ENCODE data around the gene SLC24A3.

The SLC24A3 gene

DNA sequence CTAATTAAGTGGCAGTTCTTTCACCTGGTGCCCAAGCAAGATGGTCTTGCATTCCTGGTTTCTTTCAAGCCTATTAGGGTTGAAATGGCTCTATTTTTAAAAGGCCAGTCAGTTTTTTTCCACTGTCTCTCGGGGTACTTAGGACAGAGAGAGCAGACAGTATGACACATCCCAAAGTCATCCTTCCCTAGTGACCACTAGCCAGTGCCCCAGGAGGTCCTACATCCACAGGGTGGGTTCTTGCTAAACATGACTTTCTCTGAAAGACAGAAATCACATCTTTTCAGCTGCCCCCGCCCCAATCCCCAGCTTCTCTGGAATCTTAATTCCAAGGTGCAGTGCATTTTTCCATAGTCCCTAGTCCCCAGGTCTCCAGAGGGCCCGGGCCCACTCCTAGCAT, 192.4 kb downstream of the SLC24A3 start:
- TF ChIP-seq CTCF (IDR thresholded peaks at IDR 0.05; ENCODE audit: borderline replicate concordance, insufficient read depth, low read depth, low read length): no peak
- no peak overlapping the region for H3K4me3 ChIP-seq (ENCODE audit: low read depth, low read length)

GRCh38 chr20:19405958-19406357, 193.5 kb downstream of the SLC24A3 start:
- TF ChIP-seq CTCF (IDR thresholded peaks at IDR 0.05; ENCODE audit: borderline replicate concordance, insufficient read depth, low read depth, low read length): no peak
- H3K4me3 ChIP-seq (ENCODE audit: low read depth, low read length): no peak overlapping the region

DNA sequence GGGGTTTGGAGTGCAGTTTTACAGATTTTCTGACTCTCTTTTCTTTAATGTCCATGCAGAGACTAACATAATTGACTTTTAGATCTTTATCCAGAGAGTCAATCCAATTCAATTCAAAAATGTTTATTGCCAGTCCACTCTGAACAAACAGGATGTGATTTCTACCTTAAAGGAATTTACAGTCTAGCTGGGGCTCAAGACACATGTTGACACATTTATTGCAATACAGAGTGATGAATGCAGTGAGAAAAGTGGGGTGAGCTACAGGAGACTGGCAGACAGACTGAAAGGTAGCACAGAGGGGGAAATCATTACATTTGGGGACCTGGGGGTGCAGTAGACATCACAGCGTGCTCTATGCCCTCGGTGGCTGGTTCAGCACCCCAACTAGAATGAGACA, 193.9 kb downstream of the SLC24A3 start:
- no peak overlapping the region for H3K4me3 ChIP-seq (ENCODE audit: low read depth, low read length)
- no peak for TF ChIP-seq CTCF (IDR thresholded peaks at IDR 0.05; ENCODE audit: borderline replicate concordance, insufficient read depth, low read depth, low read length)

DNA sequence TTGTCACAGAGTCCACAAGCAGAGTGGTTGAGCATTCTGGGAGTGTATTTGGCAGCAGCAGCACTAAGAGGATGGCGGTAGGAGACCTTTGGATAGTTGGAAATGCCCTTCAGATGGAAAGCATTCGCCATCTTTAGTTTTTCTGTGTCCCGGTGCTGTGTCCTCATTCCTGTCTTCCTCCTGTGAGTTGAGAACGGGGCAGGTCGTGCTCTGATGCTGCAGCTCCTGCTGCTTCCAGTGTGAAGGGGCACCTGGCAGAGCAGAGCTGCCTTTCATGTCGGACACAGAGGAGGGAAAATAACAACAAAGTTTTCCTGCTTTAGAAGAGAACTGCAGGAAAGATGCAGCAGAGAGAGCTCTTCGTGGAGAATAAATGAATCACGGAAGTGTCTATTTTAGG, 194.8 kb downstream of the SLC24A3 start:
- no peak for TF ChIP-seq CTCF (IDR thresholded peaks at IDR 0.05; ENCODE audit: borderline replicate concordance, insufficient read depth, low read depth, low read length)
- H3K4me3 ChIP-seq (ENCODE audit: low read depth, low read length): no peak overlapping the region

GRCh38 chr20:19407736-19408135, 195.3 kb downstream of the SLC24A3 start:
- TF ChIP-seq CTCF (IDR thresholded peaks at IDR 0.05; ENCODE audit: borderline replicate concordance, insufficient read depth, low read depth, low read length): no peak
- H3K4me3 ChIP-seq (ENCODE audit: low read depth, low read length): no peak overlapping the region

- H3K4me3 ChIP-seq (ENCODE audit: low read depth, low read length): no peak overlapping the region
- no peak for TF ChIP-seq CTCF (IDR thresholded peaks at IDR 0.05; ENCODE audit: borderline replicate concordance, insufficient read depth, low read depth, low read length)
Observed at GRCh38 chr20:19408971-19409370, 196.5 kb downstream of the SLC24A3 start.

GRCh38 chr20:19411811-19412210, 199.4 kb downstream of the SLC24A3 start:
- H3K4me3 ChIP-seq (ENCODE audit: low read depth, low read length): no peak overlapping the region
- TF ChIP-seq CTCF (IDR thresholded peaks at IDR 0.05; ENCODE audit: borderline replicate concordance, insufficient read depth, low read depth, low read length): no peak
